LoVo (cell line): Measurements from ENCODE around the gene ZBED4.

Experiments
- DNase-seq: peaks from one replicate; pipeline ENCODE4 v3.0.0-alpha.2; 2016; ENCODE audit warnings: low spot score

Gene ZBED4

GRCh38 chr22:49855251-49855911 lies 1.7 kb downstream of the ZBED4 start:
- no peak for DNase-seq

- DNase-seq = no peak
These were observed 2.7 kb downstream of the ZBED4 start for GRCh38 chr22:49856343-49856742.

GRCh38 chr22:49856766-49857618 lies 3.3 kb downstream of the ZBED4 start:
- DNase-seq = no peak

- DNase-seq = no peak
These were observed 5.2 kb downstream of the ZBED4 start for GRCh38 chr22:49858827-49859226.

GRCh38 chr22:49861642-49862495 lies 8.2 kb downstream of the ZBED4 start:
- DNase-seq = no peak

GRCh38 chr22:49862496-49862776 lies 8.8 kb downstream of the ZBED4 start:
- DNase-seq = no peak

GRCh38 chr22:49863931-49864330 lies 10.3 kb downstream of the ZBED4 start:
- DNase-seq = no peak

GRCh38 chr22:49865156-49865555 lies 11.5 kb downstream of the ZBED4 start:
- no peak for DNase-seq

- no peak for DNase-seq
These were observed 12.5 kb downstream of the ZBED4 start for GRCh38 chr22:49866134-49866533.

GRCh38 chr22:49866646-49867045 lies 13.0 kb downstream of the ZBED4 start:
- DNase-seq = no peak

- DNase-seq = no peak
These were observed 13.9 kb downstream of the ZBED4 start for GRCh38 chr22:49867303-49868265.

- no peak for DNase-seq
These were observed 15.6 kb downstream of the ZBED4 start for GRCh38 chr22:49869086-49869830.

GRCh38 chr22:49869845-49870712 lies 16.4 kb downstream of the ZBED4 start:
- DNase-seq = no peak

GRCh38 chr22:49871482-49871881 lies 17.8 kb downstream of the ZBED4 start:
- DNase-seq = no peak

- DNase-seq = no peak
These were observed 18.7 kb downstream of the ZBED4 start for GRCh38 chr22:49872347-49872746.

- no peak for DNase-seq
These were observed 19.7 kb downstream of the ZBED4 start for GRCh38 chr22:49873228-49873940.

- DNase-seq = no peak
These were observed 24.0 kb downstream of the ZBED4 start for GRCh38 chr22:49877642-49878041.

GRCh38 chr22:49878206-49878605 lies 24.6 kb downstream of the ZBED4 start:
- DNase-seq = no peak

GRCh38 chr22:49879871-49880270 lies 26.2 kb downstream of the ZBED4 start:
- DNase-seq = no peak
